Neural progenitor cell (in vitro differentiated cells): ENCODE results near the gene NOTCH2NLA. TPM values are rescaled to one million over a fixed set of nuclear protein-coding genes. Genes with fewer than 3 reads are reported as not detected.
"Not testable (repeated sequence)": the region's sequence is repeated elsewhere in the genome, so short reads cannot be mapped to it uniquely, and the experiment has no call there.

Source experiments
- DNase-seq: peaks from one replicate; pipeline ENCODE4 v3.0.0-alpha.2; 2016; ENCODE audit warnings: low spot score
- H2AFZ ChIP-seq: fragments of 200-600 bp; sonication (generic); replicated peaks from 2 replicates; pipeline ENCODE4 v1.6.1; 2016; ENCODE audit warnings: antibody characterized with exemption
- H3F3A ChIP-seq: fragments of 200-600 bp; sonication (generic); 2 replicates; pipeline ENCODE4 v1.6.1; 2016; ENCODE audit warnings: antibody characterized with exemption, low read depth
- H3K27ac ChIP-seq: fragments of 200-600 bp; sonication (generic); 2 replicates; pipeline ENCODE4 v1.5.1; 2016; ENCODE audit warnings: mild to moderate bottlenecking
- H3K27me3 ChIP-seq: fragments of 200-600 bp; sonication (generic); 2 replicates; pipeline ENCODE4 v1.6.1; 2016; ENCODE audit warnings: mild to moderate bottlenecking, moderate library complexity
- H3K36me3 ChIP-seq: fragments of 200-600 bp; sonication (generic); 2 replicates; pipeline ENCODE4 v1.5.1; 2016
- H3K4me1 ChIP-seq: fragments of 200-600 bp; sonication (generic); 2 replicates; pipeline ENCODE4 v1.6.1; 2016; ENCODE audit warnings: mixed run types
- H3K4me2 ChIP-seq: fragments of 200-600 bp; sonication (generic); 2 replicates; pipeline ENCODE4 v1.6.1; 2016
- H3K4me3 ChIP-seq: fragments of 200-600 bp; sonication (generic); 2 replicates; pipeline ENCODE4 v1.5.1; 2016
- H3K79me2 ChIP-seq: fragments of 200-600 bp; sonication (generic); 2 replicates; pipeline ENCODE4 v1.6.1; 2016; ENCODE audit warnings: low read depth
- H3K9ac ChIP-seq: fragments of 200-600 bp; sonication (generic); 2 replicates; pipeline ENCODE4 v1.6.1; 2016
- H3K9me3 ChIP-seq: fragments of 200-600 bp; sonication (generic); 2 replicates; pipeline ENCODE4 v1.5.1; 2016; ENCODE audit warnings: low read depth
- H4K20me1 ChIP-seq: fragments of 200-600 bp; sonication (generic); 2 replicates; pipeline ENCODE4 v1.6.1; 2016; ENCODE audit warnings: low read depth
- H3K27ac Mint-ChIP-seq: 3 replicates; pipeline ENCODE4 v1.8.0; 2021; ENCODE audit warnings: mixed read lengths
- H3K27me3 Mint-ChIP-seq: 2 replicates; pipeline ENCODE4 v1.8.0; 2022; ENCODE audit warnings: low read depth, mild to moderate bottlenecking, inconsistent platforms, moderate library complexity, mixed read lengths; ENCODE audit not compliant: insufficient read depth
- H3K36me3 Mint-ChIP-seq: 3 replicates; pipeline ENCODE4 v1.8.0; 2021; ENCODE audit warnings: mixed read lengths
- H3K4me1 Mint-ChIP-seq: 3 replicates; pipeline ENCODE4 v1.8.0; 2021; ENCODE audit warnings: mixed read lengths
- H3K4me3 Mint-ChIP-seq: 3 replicates; pipeline ENCODE4 v1.8.0; 2021; ENCODE audit warnings: mild to moderate bottlenecking, moderate library complexity, mixed read lengths
- H3K9me3 Mint-ChIP-seq: 3 replicates; pipeline ENCODE4 v1.8.0; 2020; ENCODE audit warnings: mixed read lengths
- total RNA-seq: library from RNA; depleted of rRNA; stranded (reverse); fragments of >200 nt; gene quantifications from 2 replicates; pipeline ENCODE4 v1.2.3, GENCODE V29; 2015; ENCODE audit warnings: low replicate concordance

Gene NOTCH2NLA
- total RNA-seq, 1 donor from 2014 or later = 18.5 TPM

DNA sequence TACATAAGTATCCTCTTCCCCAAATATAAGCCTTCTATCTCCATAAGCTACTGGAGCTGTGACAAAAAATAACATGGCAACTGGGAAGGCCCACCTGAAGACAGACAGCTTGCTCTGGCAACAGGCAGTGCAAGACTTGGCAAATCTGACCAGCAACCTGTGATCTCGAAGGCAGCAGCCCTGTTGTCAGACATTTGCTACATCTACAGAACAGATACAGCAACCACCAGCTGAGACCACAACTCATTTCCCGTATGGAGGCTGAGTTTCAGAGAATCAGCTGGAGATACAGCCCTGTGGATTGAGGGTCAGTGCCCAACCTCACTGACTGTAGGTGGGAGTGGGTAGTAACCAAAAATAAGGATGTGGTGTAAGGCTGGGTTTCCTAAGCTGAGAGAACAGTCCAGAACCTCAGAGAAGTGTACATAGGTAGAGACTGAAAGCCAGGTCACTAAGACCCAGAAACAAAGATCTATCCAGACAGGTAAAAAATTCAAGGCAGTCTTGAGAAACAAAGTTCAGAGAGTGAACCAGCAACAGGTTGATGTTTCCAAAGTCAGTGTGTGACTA is 37.4 kb upstream of the NOTCH2NLA start:
- not testable (repeated sequence) for H3K36me3 ChIP-seq, H3K4me1 ChIP-seq, H3F3A ChIP-seq, H3K4me2 ChIP-seq, DNase-seq, H3K4me1 Mint-ChIP-seq, H2AFZ ChIP-seq, H3K4me3 ChIP-seq, H3K36me3 Mint-ChIP-seq, H3K9me3 ChIP-seq, H3K27me3 Mint-ChIP-seq, H3K27ac ChIP-seq, H3K79me2 ChIP-seq, H3K9me3 Mint-ChIP-seq, H3K27me3 ChIP-seq, H3K9ac ChIP-seq, H3K27ac Mint-ChIP-seq, H4K20me1 ChIP-seq, H3K4me3 Mint-ChIP-seq

DNA sequence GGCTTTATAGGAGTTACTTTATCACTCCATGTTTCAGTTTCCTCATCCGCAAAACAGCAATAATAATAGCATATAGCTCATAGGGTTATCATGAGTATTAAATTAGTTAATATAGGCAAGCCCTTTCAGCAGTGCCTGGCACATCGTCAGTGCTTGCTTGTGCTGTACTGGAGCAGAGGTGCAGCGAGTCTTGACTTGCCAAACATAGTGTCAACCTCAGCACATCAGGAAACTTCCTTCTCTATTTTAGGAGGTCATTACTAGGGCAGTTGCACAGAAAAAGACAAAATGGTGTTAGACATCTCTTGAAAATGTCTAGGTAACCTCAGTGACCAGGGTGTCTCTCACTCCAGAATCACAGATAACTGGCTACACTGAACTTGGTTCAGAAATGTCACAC is 35.9 kb upstream of the NOTCH2NLA start:
- H3K4me2 ChIP-seq, H3K36me3 Mint-ChIP-seq, H3K27me3 Mint-ChIP-seq, H3F3A ChIP-seq, H3K9ac ChIP-seq, H4K20me1 ChIP-seq, H3K27me3 ChIP-seq, H3K4me1 ChIP-seq, H3K79me2 ChIP-seq, H3K4me3 ChIP-seq, H3K9me3 Mint-ChIP-seq, H3K27ac Mint-ChIP-seq, DNase-seq, H3K4me3 Mint-ChIP-seq, H3K36me3 ChIP-seq, H3K27ac ChIP-seq, H3K4me1 Mint-ChIP-seq, H2AFZ ChIP-seq, H3K9me3 ChIP-seq: not testable (repeated sequence)

DNA sequence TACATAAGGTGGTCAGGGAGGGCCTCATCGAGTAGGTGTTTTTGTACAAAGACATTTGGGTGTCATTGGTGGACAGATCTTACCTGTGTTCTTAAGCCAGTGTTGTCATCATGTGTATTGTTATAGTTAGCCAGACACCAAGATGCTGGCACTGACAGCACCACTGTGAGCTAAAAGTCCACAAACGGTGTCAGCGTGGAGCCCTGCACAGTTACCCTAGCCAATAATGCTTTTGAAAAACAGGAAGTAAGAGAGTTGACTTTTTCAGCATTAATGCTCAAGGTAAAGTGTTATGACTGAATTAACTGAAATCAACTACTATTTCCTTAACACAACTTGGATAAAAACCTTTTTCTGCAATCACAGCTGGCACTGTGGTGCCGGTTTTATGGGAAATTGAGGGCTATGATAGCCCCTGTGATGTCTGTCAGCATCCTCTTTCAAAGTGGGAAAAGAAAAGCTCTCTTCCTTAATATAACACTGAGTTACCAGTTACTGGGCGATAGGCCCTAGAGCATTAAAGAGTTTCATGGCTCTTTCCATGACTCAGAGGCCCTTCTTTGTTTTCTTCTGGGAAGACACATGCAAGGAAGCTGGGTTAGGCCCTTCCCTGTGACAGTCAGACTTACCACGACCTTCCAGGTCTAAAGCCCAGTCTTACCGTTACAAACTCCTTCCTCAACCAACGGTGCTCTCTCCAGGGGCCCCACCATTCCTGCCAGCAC is 31.3 kb upstream of the NOTCH2NLA start:
- not testable (repeated sequence) for H3K27me3 ChIP-seq, H3K36me3 ChIP-seq, H3K9ac ChIP-seq, DNase-seq, H2AFZ ChIP-seq, H4K20me1 ChIP-seq, H3K9me3 ChIP-seq, H3K79me2 ChIP-seq, H3K27ac ChIP-seq, H3K4me2 ChIP-seq, H3K27me3 Mint-ChIP-seq, H3K4me1 ChIP-seq, H3K4me1 Mint-ChIP-seq, H3K27ac Mint-ChIP-seq, H3K4me3 Mint-ChIP-seq, H3K4me3 ChIP-seq, H3F3A ChIP-seq, H3K9me3 Mint-ChIP-seq, H3K36me3 Mint-ChIP-seq

DNA sequence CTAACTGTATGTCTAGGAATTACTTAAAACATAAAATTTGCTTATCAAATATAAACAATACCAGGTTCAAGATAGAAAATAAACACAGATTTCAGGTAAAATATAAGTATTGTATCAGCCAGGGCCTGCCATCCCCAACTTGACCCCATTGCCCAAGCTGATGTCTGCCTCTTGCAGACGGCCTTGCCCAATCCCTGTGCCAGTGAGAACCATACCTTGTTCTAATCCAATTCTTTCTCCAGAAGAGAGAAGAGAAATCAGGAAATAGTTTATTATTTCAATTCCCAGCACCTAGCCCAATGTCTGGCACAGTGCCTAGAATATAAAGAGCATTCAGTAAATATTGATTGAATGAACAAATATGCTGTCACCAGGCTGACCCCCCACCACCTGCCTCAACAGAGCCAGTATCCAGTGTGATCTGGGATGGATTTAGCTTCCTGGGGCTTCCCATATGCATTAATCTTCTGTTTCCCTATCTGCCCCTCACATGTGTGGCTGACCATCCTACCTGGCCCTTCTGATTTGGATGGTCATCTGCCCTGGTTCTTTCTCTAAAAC is 29.3 kb upstream of the NOTCH2NLA start:
- H3K9me3 ChIP-seq, H3K4me1 Mint-ChIP-seq, H3K4me1 ChIP-seq, H2AFZ ChIP-seq, H3K79me2 ChIP-seq, H4K20me1 ChIP-seq, H3K36me3 ChIP-seq, H3K9ac ChIP-seq, H3K4me3 Mint-ChIP-seq, DNase-seq, H3K27ac ChIP-seq, H3K36me3 Mint-ChIP-seq, H3F3A ChIP-seq, H3K27ac Mint-ChIP-seq, H3K4me3 ChIP-seq, H3K9me3 Mint-ChIP-seq, H3K27me3 ChIP-seq, H3K4me2 ChIP-seq, H3K27me3 Mint-ChIP-seq: not testable (repeated sequence)

DNA sequence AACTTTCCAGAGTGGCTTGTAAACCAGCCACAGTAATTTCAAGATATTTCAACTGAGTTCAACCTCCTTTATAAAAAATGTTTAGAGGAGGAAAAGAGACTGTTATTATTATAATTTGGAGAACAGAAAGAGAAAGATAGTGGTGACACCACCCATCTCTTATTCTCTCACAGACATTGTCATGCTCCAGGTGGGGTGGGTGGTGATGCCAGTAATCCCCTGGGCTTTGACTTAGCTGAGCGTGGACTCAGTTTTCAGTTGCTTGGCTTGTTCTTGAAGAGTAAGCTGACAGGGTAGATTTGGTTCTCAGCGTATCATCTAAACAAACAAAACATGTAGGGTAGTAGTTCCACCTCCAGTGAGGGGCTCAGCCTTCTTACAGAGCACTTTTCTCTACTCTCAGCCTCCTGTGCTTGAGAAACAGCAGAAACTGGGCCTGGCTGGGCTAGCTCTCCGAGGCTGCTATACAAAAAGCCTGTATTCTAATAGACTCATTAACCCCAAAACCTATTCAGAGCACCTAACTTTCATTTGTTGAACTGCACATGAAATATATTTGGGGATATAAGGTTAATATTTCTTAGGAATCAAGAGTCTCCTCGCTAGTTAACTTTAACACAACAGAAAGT is 25.9 kb upstream of the NOTCH2NLA start:
- H3K36me3 ChIP-seq, H3F3A ChIP-seq, H3K36me3 Mint-ChIP-seq, H3K27me3 ChIP-seq, H4K20me1 ChIP-seq, H3K4me2 ChIP-seq, H3K4me3 ChIP-seq, H3K27ac ChIP-seq, DNase-seq, H3K27ac Mint-ChIP-seq, H3K4me3 Mint-ChIP-seq, H3K9ac ChIP-seq, H3K9me3 Mint-ChIP-seq, H3K9me3 ChIP-seq, H2AFZ ChIP-seq, H3K27me3 Mint-ChIP-seq, H3K4me1 ChIP-seq, H3K4me1 Mint-ChIP-seq, H3K79me2 ChIP-seq: not testable (repeated sequence)

DNA sequence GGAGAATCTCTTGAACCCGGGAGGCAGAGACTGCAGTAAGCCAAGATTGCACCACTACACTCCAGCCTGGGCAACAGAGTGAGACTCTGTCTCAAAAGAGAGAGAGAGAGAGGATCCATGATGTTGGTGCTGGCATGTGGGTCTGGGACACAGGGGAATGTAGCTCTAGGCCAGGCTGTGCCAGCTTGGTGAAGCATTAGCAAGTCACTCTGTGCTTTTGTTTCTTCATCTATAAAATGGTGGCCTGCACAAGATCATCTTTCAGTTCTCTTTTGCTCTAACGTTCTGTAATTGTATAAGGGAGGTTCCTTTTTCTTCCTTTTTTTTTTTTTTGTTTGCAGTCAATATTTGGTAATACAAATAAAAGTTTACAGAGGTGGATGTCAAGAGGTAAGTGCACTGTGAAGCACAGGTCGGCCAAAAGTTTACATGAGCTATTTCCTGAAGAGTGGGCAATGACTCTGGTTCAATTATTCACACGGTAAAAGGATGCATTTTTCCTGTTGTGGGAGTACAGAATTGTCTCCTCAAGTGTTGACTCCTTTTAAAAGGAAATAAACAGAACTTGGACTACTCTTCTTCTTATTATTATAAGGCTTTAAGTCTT is 24.5 kb upstream of the NOTCH2NLA start:
- not testable (repeated sequence) for H3K4me3 ChIP-seq, H3K27ac Mint-ChIP-seq, H3K4me1 ChIP-seq, H3K9me3 Mint-ChIP-seq, H2AFZ ChIP-seq, H3K9ac ChIP-seq, H3K27me3 Mint-ChIP-seq, H3K36me3 ChIP-seq, H3K36me3 Mint-ChIP-seq, H3K4me2 ChIP-seq, H3K9me3 ChIP-seq, H3K79me2 ChIP-seq, H3K4me1 Mint-ChIP-seq, H3K27me3 ChIP-seq, DNase-seq, H3F3A ChIP-seq, H4K20me1 ChIP-seq, H3K27ac ChIP-seq, H3K4me3 Mint-ChIP-seq

DNA sequence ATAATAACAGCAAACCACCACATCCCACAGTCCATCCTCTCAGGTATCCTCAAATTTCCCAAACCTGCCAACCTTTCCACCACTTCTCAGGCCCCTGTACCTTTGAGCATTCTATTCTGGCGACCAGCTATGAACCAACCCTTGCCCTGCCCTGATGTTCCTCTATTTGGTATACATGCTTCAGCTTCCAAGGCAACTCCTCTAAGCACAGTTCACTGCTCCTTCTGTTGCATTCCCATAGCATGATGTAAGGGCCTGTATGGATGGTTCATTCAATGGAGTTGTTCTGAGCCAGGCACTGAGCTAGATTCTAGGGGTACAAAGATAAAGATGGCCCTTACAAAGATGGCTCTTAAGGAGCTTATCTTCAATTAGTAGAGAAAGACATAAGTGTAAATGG is 22.7 kb upstream of the NOTCH2NLA start:
- not testable (repeated sequence) for H3K36me3 Mint-ChIP-seq, H3K4me1 ChIP-seq, H4K20me1 ChIP-seq, H3K27ac Mint-ChIP-seq, H3K36me3 ChIP-seq, H3K27ac ChIP-seq, H2AFZ ChIP-seq, H3K27me3 Mint-ChIP-seq, H3K9me3 Mint-ChIP-seq, H3K4me3 ChIP-seq, DNase-seq, H3F3A ChIP-seq, H3K9me3 ChIP-seq, H3K4me2 ChIP-seq, H3K27me3 ChIP-seq, H3K4me1 Mint-ChIP-seq, H3K9ac ChIP-seq, H3K4me3 Mint-ChIP-seq, H3K79me2 ChIP-seq

DNA sequence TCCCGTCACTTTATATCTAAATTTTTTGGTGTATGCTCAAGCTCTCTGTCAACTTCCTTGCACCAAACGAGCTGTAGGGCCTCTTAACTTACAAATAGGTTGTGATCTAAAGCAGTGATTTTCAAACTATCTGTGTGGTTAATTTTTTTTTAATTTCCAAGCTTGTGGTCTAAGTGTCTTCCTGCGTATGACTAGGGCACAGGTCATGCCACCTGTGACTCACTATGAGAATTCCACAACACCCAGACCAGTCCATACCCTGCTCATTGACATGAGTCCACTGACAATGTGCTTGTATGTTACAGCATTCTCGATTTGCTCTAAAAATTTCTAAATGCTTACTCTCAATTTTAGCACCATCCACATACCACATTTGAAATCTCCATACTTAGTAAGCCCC is 19.8 kb upstream of the NOTCH2NLA start:
- not testable (repeated sequence) for H4K20me1 ChIP-seq, H3K9me3 ChIP-seq, H3K36me3 Mint-ChIP-seq, H2AFZ ChIP-seq, H3K4me1 ChIP-seq, H3K4me2 ChIP-seq, H3K27ac Mint-ChIP-seq, H3K4me1 Mint-ChIP-seq, H3F3A ChIP-seq, H3K27me3 Mint-ChIP-seq, H3K4me3 Mint-ChIP-seq, H3K79me2 ChIP-seq, H3K36me3 ChIP-seq, H3K9me3 Mint-ChIP-seq, DNase-seq, H3K9ac ChIP-seq, H3K27ac ChIP-seq, H3K27me3 ChIP-seq, H3K4me3 ChIP-seq
